ENCODE results near the gene AKAP8L.

- no peak for TF ChIP-seq CTCF (IDR thresholded peaks at IDR 0.05)
- no peak for TF ChIP-seq POLR2A (IDR thresholded peaks at IDR 0.05)
Measured at GRCh38 chr19:15432018-15432494, 13.3 kb upstream of the AKAP8L start.
